OCI-LY1 (cell line): ENCODE results near the gene HYCC2.

Source experiments
- EZH2 ChIP-seq: fragments of 200-600 bp; sonication (generic), shearing (Covaris generic); IDR thresholded peaks from 2 replicates; pipeline ENCODE4 v1.8.0; 2017; ENCODE audit warnings: borderline replicate concordance, mixed run types, mild to moderate bottlenecking, antibody characterized with exemption, low read length, moderate library complexity, mixed read lengths
- TF ChIP-seq, protein P1 (sequence below): fragments of 200-600 bp; sonication (generic), shearing (Covaris generic); IDR thresholded peaks from 2 replicates; pipeline ENCODE4 v1.5.1; 2017; ENCODE audit warnings: mild to moderate bottlenecking, antibody characterized with exemption, low read length, moderate library complexity, mixed read lengths

DNA sequence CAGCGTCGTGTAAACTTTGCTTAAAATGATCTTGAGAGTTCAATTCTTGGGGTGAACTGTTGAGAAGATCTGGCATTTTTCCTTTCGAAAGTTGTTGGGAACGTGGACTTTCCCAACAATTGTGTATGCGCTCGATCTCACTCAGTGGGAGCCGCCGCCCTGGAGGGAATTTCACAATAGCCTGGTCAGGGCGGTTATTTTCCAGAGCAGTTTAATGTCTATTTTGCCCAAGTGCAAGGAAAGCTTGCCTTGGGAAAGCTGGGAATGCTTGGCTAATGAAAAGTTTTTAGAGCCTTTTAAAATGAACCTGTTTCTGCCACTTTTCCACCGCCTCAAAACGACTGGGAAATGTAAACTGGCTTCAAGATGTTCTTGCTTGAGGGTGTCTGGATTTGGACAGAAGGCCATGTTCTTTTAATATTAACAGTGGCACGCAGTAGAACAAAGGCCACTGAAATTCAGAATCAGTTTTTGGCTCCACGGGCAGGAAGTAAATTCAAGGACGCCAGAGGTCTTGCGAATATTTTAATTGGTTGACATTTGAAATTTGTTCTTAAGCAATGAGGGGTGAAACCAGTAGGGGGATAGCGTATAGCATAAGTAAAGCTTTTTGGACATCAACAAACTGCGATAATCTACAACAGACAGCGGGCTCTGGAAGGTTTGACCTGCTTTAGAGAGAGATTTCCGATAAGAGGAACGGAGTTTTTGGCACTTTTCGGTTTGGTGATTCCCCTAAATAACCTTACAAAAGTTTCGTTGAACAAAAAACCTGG, 45.7 kb upstream of the HYCC2 start:
- TF ChIP-seq, protein P1, sequence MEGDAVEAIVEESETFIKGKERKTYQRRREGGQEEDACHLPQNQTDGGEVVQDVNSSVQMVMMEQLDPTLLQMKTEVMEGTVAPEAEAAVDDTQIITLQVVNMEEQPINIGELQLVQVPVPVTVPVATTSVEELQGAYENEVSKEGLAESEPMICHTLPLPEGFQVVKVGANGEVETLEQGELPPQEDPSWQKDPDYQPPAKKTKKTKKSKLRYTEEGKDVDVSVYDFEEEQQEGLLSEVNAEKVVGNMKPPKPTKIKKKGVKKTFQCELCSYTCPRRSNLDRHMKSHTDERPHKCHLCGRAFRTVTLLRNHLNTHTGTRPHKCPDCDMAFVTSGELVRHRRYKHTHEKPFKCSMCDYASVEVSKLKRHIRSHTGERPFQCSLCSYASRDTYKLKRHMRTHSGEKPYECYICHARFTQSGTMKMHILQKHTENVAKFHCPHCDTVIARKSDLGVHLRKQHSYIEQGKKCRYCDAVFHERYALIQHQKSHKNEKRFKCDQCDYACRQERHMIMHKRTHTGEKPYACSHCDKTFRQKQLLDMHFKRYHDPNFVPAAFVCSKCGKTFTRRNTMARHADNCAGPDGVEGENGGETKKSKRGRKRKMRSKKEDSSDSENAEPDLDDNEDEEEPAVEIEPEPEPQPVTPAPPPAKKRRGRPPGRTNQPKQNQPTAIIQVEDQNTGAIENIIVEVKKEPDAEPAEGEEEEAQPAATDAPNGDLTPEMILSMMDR, result peak; percentile 37
- no peak for TF ChIP-seq EZH2
